OCI-LY1 (cell line): ENCODE data around the gene TXNIP.

Experiments used
- H2AFZ ChIP-seq: fragments of 200-600 bp; sonication (generic), shearing (Covaris generic); 2 replicates; pipeline ENCODE4 v1.6.0; 2014; ENCODE audit warnings: antibody characterized with exemption, mild to moderate bottlenecking, low read length
- H3F3A ChIP-seq: fragments of 200-600 bp; sonication (generic), shearing (Covaris generic); 2 replicates; pipeline ENCODE4 v1.6.0; 2014; ENCODE audit warnings: mild to moderate bottlenecking, antibody characterized with exemption, low read length, moderate library complexity; ENCODE audit not compliant: insufficient read depth
- H3K27ac ChIP-seq: fragments of 200-600 bp; sonication (generic); 2 replicates; pipeline ENCODE4 v1.5.1; 2014; ENCODE audit warnings: low read length, mixed run types, mild to moderate bottlenecking, low read depth; ENCODE audit not compliant: poor library complexity, severe bottlenecking
- H3K27me3 ChIP-seq: fragments of 200-600 bp; sonication (generic); 2 replicates; pipeline ENCODE4 v1.6.0; 2014; ENCODE audit warnings: antibody characterized with exemption, mild to moderate bottlenecking, low read length, moderate library complexity; ENCODE audit not compliant: insufficient read depth
- H3K36me3 ChIP-seq: fragments of 200-600 bp; sonication (generic); 2 replicates; pipeline ENCODE4 v1.6.1; 2014; ENCODE audit warnings: mild to moderate bottlenecking, antibody characterized with exemption, low read length, moderate library complexity, mixed read lengths; ENCODE audit not compliant: insufficient read depth
- H3K4me1 ChIP-seq: fragments of 200-600 bp; sonication (generic); 2 replicates; pipeline ENCODE4 v1.5.1; 2014; ENCODE audit warnings: mild to moderate bottlenecking, low read length, moderate library complexity; ENCODE audit not compliant: insufficient read depth, severe bottlenecking
- H3K4me2 ChIP-seq: fragments of 200-600 bp; sonication (generic), shearing (Covaris generic); 2 replicates; pipeline ENCODE4 v1.6.1; 2014; ENCODE audit warnings: low read length
- H3K4me3 ChIP-seq: fragments of 200-600 bp; sonication (generic); 2 replicates; pipeline ENCODE4 v1.5.1; 2014; ENCODE audit warnings: low read length, low read depth, mild to moderate bottlenecking, mixed read lengths; ENCODE audit not compliant: poor library complexity, severe bottlenecking
- H3K79me2 ChIP-seq: fragments of 200-600 bp; shearing (Covaris generic); 2 replicates; pipeline ENCODE4 v1.6.1; 2016; ENCODE audit warnings: mixed run types, low read length, mixed read lengths; ENCODE audit not compliant: insufficient read depth
- H3K9ac ChIP-seq: fragments of 200-600 bp; sonication (generic), shearing (Covaris generic); 2 replicates; pipeline ENCODE4 v1.6.1; 2014; ENCODE audit warnings: mild to moderate bottlenecking, low read length, mixed read lengths
- H3K9me2 ChIP-seq: fragments of 200-600 bp; sonication (generic), shearing (Covaris generic); 2 replicates; pipeline ENCODE4 v1.6.1; 2014; ENCODE audit warnings: low read depth, mild to moderate bottlenecking, low read length, mixed read lengths
- H3K9me3 ChIP-seq: fragments of 200-600 bp; shearing (Covaris generic); 2 replicates; pipeline ENCODE4 v1.6.1; 2014; ENCODE audit warnings: low read length, mixed read lengths
- H4K20me1 ChIP-seq: fragments of 200-600 bp; sonication (generic), shearing (Covaris generic); 2 replicates; pipeline ENCODE4 v1.6.0; 2016; ENCODE audit warnings: mild to moderate bottlenecking, low read length; ENCODE audit not compliant: insufficient read depth
- CTCF ChIP-seq: fragments of 200-600 bp; sonication (generic), shearing (Covaris generic); IDR thresholded peaks from 2 replicates; pipeline ENCODE4 v1.5.1; 2017; ENCODE audit warnings: mild to moderate bottlenecking, antibody characterized with exemption, low read length, moderate library complexity, mixed read lengths
- EZH2 ChIP-seq: fragments of 200-600 bp; sonication (generic), shearing (Covaris generic); IDR thresholded peaks from 2 replicates; pipeline ENCODE4 v1.8.0; 2017; ENCODE audit warnings: borderline replicate concordance, mixed run types, mild to moderate bottlenecking, antibody characterized with exemption, low read length, moderate library complexity, mixed read lengths

Gene TXNIP

GRCh38 chr1:145997718-145998023 lies 1.3 kb upstream of the TXNIP start:
- Histone ChIP-seq H3K4me1 (peaks cover 75% of the 10 kb centered on the region), H4K20me1 (no peaks in the 10 kb centered on the region), H3K4me2 (peak overlapping the region; percentile 89), H3K27me3 (no peaks in the 10 kb centered on the region), H3K9me2 (no peaks in the 10 kb centered on the region), H3K27ac (peak overlapping the region; percentile 98), H3K4me3 (peak overlapping the region; percentile 99), H3K9ac (peak overlapping the region; percentile 98), H2AFZ (no peak overlapping the region), H3K9me3 (no peaks in the 10 kb centered on the region), H3K79me2 (peaks cover 27% of the 10 kb centered on the region), H3F3A (peaks cover 32% of the 10 kb centered on the region), H3K36me3 (peaks cover 36% of the 10 kb centered on the region)
- TF ChIP-seq CTCF (no peak), EZH2 (no peak)

GRCh38 chr1:145997016-145997717 lies 788 bp upstream of the TXNIP start:
- Histone ChIP-seq H3K27ac (peak overlapping the region; percentile 98), H3K27me3 (no peaks in the 10 kb centered on the region), H3K4me3 (peak overlapping the region; percentile 99), H3K9me2 (no peaks in the 10 kb centered on the region), H2AFZ (no peak overlapping the region), H3K9me3 (no peaks in the 10 kb centered on the region), H4K20me1 (no peaks in the 10 kb centered on the region), H3K36me3 (peaks cover 40% of the 10 kb centered on the region), H3K4me2 (peak overlapping the region; percentile 89), H3F3A (peaks cover 32% of the 10 kb centered on the region), H3K79me2 (peaks cover 27% of the 10 kb centered on the region), H3K4me1 (peaks cover 80% of the 10 kb centered on the region), H3K9ac (peak overlapping the region; percentile 98)
- TF ChIP-seq EZH2 (no peak), CTCF (no peak)

- Histone ChIP-seq H3K4me1 (peaks cover 70% of the 10 kb centered on the region), H3K9ac (peak overlapping the region; percentile 98), H2AFZ (no peak overlapping the region), H3K4me2 (peak overlapping the region; percentile 89), H3K9me2 (no peaks in the 10 kb centered on the region), H3K27ac (peak overlapping the region; percentile 98), H3F3A (peaks cover 32% of the 10 kb centered on the region), H3K79me2 (peaks cover 27% of the 10 kb centered on the region), H4K20me1 (no peaks in the 10 kb centered on the region), H3K36me3 (peaks cover 40% of the 10 kb centered on the region), H3K9me3 (no peaks in the 10 kb centered on the region), H3K27me3 (no peaks in the 10 kb centered on the region), H3K4me3 (peak overlapping the region; percentile 99)
- TF ChIP-seq CTCF: no peak
- no peak for TF ChIP-seq EZH2
Measured at GRCh38 chr1:145995964-145996432, 381 bp downstream of the TXNIP start.
